Vagina (tissue), 2 donors: Measurements from ENCODE around the gene AOC3.

Experiments used
- POLR2A ChIP-seq, 2 donors: fragments of 450-650 bp; IDR thresholded peaks; one replicate each; pipeline ENCODE4 v1.6.1; 2017; ENCODE audit warnings: antibody characterized with exemption in 2 of 2, mild to moderate bottlenecking in 2 of 2, moderate library complexity in 2 of 2
- POLR2AphosphoS5 ChIP-seq, 2 donors: sonication (generic); formaldehyde crosslinking; IDR thresholded peaks; one replicate each; pipeline ENCODE4 v1.9.0; 2017; ENCODE audit warnings: antibody characterized with exemption in 2 of 2, mild to moderate bottlenecking in 2 of 2, low read depth in 1 of 2; ENCODE audit not compliant: insufficient read depth in 1 of 2
- TF ChIP-seq, protein P1 (sequence below), 3 experiments: fragments of 450-650 bp in 2 of 3; fragments of 200-600 bp in 1 of 3; sonication (generic) in 1 of 3; IDR thresholded peaks; one replicate each; pipeline ENCODE4 v1.5.1; 2017 to 2019; ENCODE audit warnings: antibody characterized with exemption in 3 of 3, mild to moderate bottlenecking in 2 of 3, moderate library complexity in 2 of 3

DNA sequence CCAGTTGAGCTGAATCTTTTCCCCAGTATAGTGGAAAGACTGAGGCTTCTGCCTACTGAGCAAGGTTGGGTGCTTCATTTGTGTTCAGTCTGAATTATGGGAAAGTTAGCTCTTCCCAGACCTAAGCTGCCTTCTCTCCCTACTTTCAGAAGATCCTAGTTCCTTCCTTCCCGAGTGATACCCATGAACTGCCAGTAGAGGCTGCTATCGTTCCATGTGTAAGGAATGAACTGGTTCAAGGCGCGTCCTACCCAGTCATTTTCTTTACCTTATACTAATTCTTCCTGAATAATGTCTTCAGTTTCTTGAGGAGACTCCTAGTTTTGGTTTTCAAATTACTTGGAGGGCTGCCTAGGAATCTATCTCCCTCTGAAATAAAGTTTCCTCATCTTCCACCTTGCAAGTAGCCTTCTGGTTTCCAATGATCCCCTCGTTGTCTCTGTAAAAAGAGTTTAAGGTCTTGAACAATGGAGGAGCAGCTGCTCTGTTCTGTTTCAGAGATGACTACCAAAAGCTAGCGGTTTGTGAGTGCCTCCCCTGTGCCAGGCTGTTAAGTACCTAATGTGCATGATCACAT, 7.6 kb upstream of the AOC3 start:
- TF ChIP-seq POLR2AphosphoS5 (IDR thresholded peaks at IDR 0.05; ENCODE audit: insufficient read depth in 1 of 2, low read depth in 1 of 2) (peak in 1 of 2 donors; percentile 14), POLR2A (IDR thresholded peaks at IDR 0.05) (no peak)
- TF ChIP-seq, protein P1, sequence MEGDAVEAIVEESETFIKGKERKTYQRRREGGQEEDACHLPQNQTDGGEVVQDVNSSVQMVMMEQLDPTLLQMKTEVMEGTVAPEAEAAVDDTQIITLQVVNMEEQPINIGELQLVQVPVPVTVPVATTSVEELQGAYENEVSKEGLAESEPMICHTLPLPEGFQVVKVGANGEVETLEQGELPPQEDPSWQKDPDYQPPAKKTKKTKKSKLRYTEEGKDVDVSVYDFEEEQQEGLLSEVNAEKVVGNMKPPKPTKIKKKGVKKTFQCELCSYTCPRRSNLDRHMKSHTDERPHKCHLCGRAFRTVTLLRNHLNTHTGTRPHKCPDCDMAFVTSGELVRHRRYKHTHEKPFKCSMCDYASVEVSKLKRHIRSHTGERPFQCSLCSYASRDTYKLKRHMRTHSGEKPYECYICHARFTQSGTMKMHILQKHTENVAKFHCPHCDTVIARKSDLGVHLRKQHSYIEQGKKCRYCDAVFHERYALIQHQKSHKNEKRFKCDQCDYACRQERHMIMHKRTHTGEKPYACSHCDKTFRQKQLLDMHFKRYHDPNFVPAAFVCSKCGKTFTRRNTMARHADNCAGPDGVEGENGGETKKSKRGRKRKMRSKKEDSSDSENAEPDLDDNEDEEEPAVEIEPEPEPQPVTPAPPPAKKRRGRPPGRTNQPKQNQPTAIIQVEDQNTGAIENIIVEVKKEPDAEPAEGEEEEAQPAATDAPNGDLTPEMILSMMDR (IDR thresholded peaks at IDR 0.05): peak; percentile 68 to 81 (median 70)
